GM12878 (cell line): Measurements from ENCODE around the gene ZNF467. TPM values are rescaled to one million over a fixed set of nuclear protein-coding genes. Genes with fewer than 3 reads are reported as not detected.

Experiments used
- ATAC-seq: fragments of 200-7000 bp; cut with Tn5 transposase; 3 replicates; pipeline ENCODE4 v1.9.1; 2020; ENCODE audit warnings: mild to moderate bottlenecking, moderate library complexity
- BruUV-seq: library from RNA; stranded (reverse); fragments of 400-500 nt; replicated peaks from 2 replicates; lab custom pipeline; 2021; lab: Mats Ljungman, UMichigan
- CTCF ChIA-PET: fragments of 300-600 bp; sonication (Branson Sonifier 250); formaldehyde crosslinking; extraction: SDS; loops from one replicate; lab custom pipeline; 2021; ENCODE audit warnings: inconsistent platforms; lab: Yijun Ruan, JAX
- POLR2A ChIA-PET: fragments of 350-600 bp; formaldehyde crosslinking; extraction: SDS; loops from one replicate; lab custom pipeline; 2021; ENCODE audit warnings: inconsistent platforms; lab: Charles Lee
- RAD21 ChIA-PET: fragments of 300-600 bp; sonication (Branson Sonifier 250); formaldehyde crosslinking; loops from one replicate; lab custom pipeline; 2023; ENCODE audit warnings: antibody characterized with exemption; ENCODE audit not compliant: unreplicated experiment; lab: Charles Lee
- SMC1A ChIA-PET: fragments of 300-600 bp; sonication (Branson Sonifier 250); formaldehyde crosslinking; loops from one replicate; lab custom pipeline; 2023; ENCODE audit not compliant: unreplicated experiment, uncharacterized antibody; lab: Charles Lee
- DNase-seq: peaks from one replicate; pipeline ENCODE4 v3.0.0-alpha.2; 2011; ENCODE audit warnings: low read depth, low spot score
- FAIRE-seq: peaks from 3 replicates; lab custom pipeline; 2011; peaks lifted over from hg19 to GRCh38; lab: Jason Lieb, UNC
- H2AFZ ChIP-seq: 2 replicates; pipeline ENCODE4 v1.6.0; 2011; ENCODE audit warnings: low read depth, low read length, control low read depth; ENCODE audit not compliant: control insufficient read depth
- H3K27ac ChIP-seq: 2 replicates; pipeline ENCODE4 v1.5.1; 2011; ENCODE audit warnings: control low read depth; ENCODE audit not compliant: control insufficient read depth, insufficient read depth
- H3K27me3 ChIP-seq, 2 experiments: replicated peaks in 1 of 2; 2 replicates each; pipeline versions ENCODE4 v1.6.0 to v1.6.1; 2011; ENCODE audit warnings: low read length in 1 of 2; ENCODE audit not compliant: control insufficient read depth in 2 of 2, insufficient read depth in 2 of 2
- H3K36me3 ChIP-seq, 2 experiments: 2 replicates each; pipeline ENCODE4 v1.5.1; 2011; ENCODE audit warnings: low read length in 1 of 2; ENCODE audit not compliant: control insufficient read depth in 2 of 2, insufficient read depth in 2 of 2
- H3K4me1 ChIP-seq: 2 replicates; pipeline ENCODE4 v1.6.1; 2011; ENCODE audit warnings: mild to moderate bottlenecking, low read length, moderate library complexity, mixed read lengths; ENCODE audit not compliant: control insufficient read depth, insufficient read depth
- H3K4me2 ChIP-seq: 2 replicates; pipeline ENCODE4 v1.6.0; 2011; ENCODE audit warnings: control low read depth; ENCODE audit not compliant: control insufficient read depth, insufficient read depth
- H3K4me3 ChIP-seq: fragments of 200-600 bp; sonication (generic); 2 replicates; pipeline ENCODE4 v1.5.1; 2016
- H3K79me2 ChIP-seq: 2 replicates; pipeline ENCODE4 v1.6.0; 2011; ENCODE audit warnings: low read length; ENCODE audit not compliant: control insufficient read depth, insufficient read depth
- H3K9ac ChIP-seq: 2 replicates; pipeline ENCODE4 v1.8.0; 2011; ENCODE audit warnings: low read length, control low read depth, mixed read lengths; ENCODE audit not compliant: control insufficient read depth, insufficient read depth
- H3K9me3 ChIP-seq: replicated peaks from 3 replicates; pipeline ENCODE4 v1.5.1; 2011; ENCODE audit warnings: mild to moderate bottlenecking, low read length; ENCODE audit not compliant: control insufficient read depth, insufficient read depth
- H4K20me1 ChIP-seq: 2 replicates; pipeline ENCODE4 v1.6.0; 2011; ENCODE audit not compliant: control insufficient read depth, insufficient read depth
- ATF7 ChIP-seq: fragments of 450-650 bp; IDR thresholded peaks from 2 replicates; pipeline ENCODE4 v1.6.1; 2016; ENCODE audit warnings: low read depth, mild to moderate bottlenecking
- BACH1 ChIP-seq: fragments of 450-650 bp; IDR thresholded peaks from 2 replicates; pipeline ENCODE4 v1.6.1; 2017; ENCODE audit warnings: mild to moderate bottlenecking, borderline replicate concordance
- BCL11A ChIP-seq: IDR thresholded peaks from 2 replicates; pipeline ENCODE4 v1.6.1; 2011; ENCODE audit warnings: low read depth, low read length
- BRCA1 ChIP-seq: IDR thresholded peaks from 2 replicates; pipeline ENCODE4 v1.6.1; 2011; ENCODE audit warnings: low read depth, low read length, improper control_type of control experiment
- CBFB ChIP-seq: IDR thresholded peaks from 2 replicates; pipeline ENCODE4 v1.6.1; 2016; ENCODE audit warnings: antibody characterized with exemption, low read depth
- CBX3 ChIP-seq: fragments of 200-600 bp; sonication (generic); IDR thresholded peaks from 2 replicates; pipeline ENCODE4 v1.6.1; 2016; ENCODE audit warnings: low read depth, borderline replicate concordance
- CHD4 ChIP-seq: fragments of 200-600 bp; sonication (generic); IDR thresholded peaks from 2 replicates; pipeline ENCODE4 v1.6.1; 2016; ENCODE audit warnings: mild to moderate bottlenecking
- FOXM1 ChIP-seq: IDR thresholded peaks from 2 replicates; pipeline ENCODE4 v1.6.1; 2012; ENCODE audit warnings: low read depth, mild to moderate bottlenecking, inconsistent platforms, low read length, moderate library complexity
- IKZF2 ChIP-seq, 2 experiments: fragments of 450-650 bp; IDR thresholded peaks; 2 replicates each; pipeline ENCODE4 v1.6.1; 2017; ENCODE audit warnings: mild to moderate bottlenecking in 2 of 2, moderate library complexity in 2 of 2
- IRF4 ChIP-seq: IDR thresholded peaks from 2 replicates; pipeline ENCODE4 v1.6.1; 2011; ENCODE audit warnings: low read depth, low read length
- MAX ChIP-seq: IDR thresholded peaks from 2 replicates; pipeline ENCODE4 v1.6.1; 2012; ENCODE audit warnings: low read depth, low read length, improper control_type of control experiment
- MEF2A ChIP-seq: IDR thresholded peaks from 2 replicates; pipeline ENCODE4 v1.6.1; 2011; ENCODE audit warnings: low read depth, mild to moderate bottlenecking, low read length, moderate library complexity; ENCODE audit not compliant: insufficient read depth
- MTA2 ChIP-seq: fragments of 450-650 bp; IDR thresholded peaks from 2 replicates; pipeline ENCODE4 v1.6.1; 2016; ENCODE audit warnings: low read depth, mild to moderate bottlenecking, moderate library complexity
- POU2F2 ChIP-seq: IDR thresholded peaks from 3 replicates; pipeline ENCODE4 v1.6.1; 2011; ENCODE audit warnings: low read depth, mild to moderate bottlenecking, low read length, borderline replicate concordance
- STAT3 ChIP-seq: IDR thresholded peaks from 2 replicates; pipeline ENCODE4 v1.6.1; 2011; ENCODE audit warnings: low read depth, low read length, improper control_type of control experiment
- ZSCAN29 ChIP-seq: fragments of 450-650 bp; IDR thresholded peaks from 2 replicates; pipeline ENCODE4 v1.6.1; 2017; ENCODE audit warnings: mild to moderate bottlenecking, moderate library complexity
- WGBS: methylation state at CpG from one replicate; pipeline ENCODE4 v1.1.6; 2016; ENCODE audit warnings: low lambda C conversion rate; ENCODE audit not compliant: insufficient replicate concordance, insufficient coverage; ENCODE audit errors: missing lambda C conversion rate; 5-methylcytosine and 5-hydroxymethylcytosine counted together
- in situ Hi-C: fragments of 300-500 bp; cut with MboI; formaldehyde crosslinking; loops from 9 replicates; pipeline ENCODE4 v1.14.3; 2018; ENCODE audit warnings: mixed read lengths
- intact Hi-C: fragments of 100-400 bp; cut with micrococcal nuclease; formaldehyde crosslinking; loops from one replicate; pipeline ENCODE4 v1.14.2; 2022; ENCODE audit not compliant: unreplicated experiment
- polyA plus RNA-seq, 11 experiments: library from polyadenylated mRNA; depleted of rRNA in 4 of 11; unstranded in 6 of 11; stranded (reverse) in 5 of 11; fragments of >200 nt; fragmentation: Nextera tagmentation in 4 of 11; fragmentation: Illumina TruSeq in 1 of 11; extraction: Ambion mirVana in 4 of 11; extraction: Trizol in 1 of 11; gene quantifications; 1 replicate in 1 of 11; 2 replicates in 10 of 11; pipeline versions ENCODE4 v1.2.1 to v1.2.3, GENCODE V29; 2011 to 2016; ENCODE audit warnings: inconsistent platforms in 2 of 11, missing spikeins in 2 of 11, low read depth in 1 of 11
- total RNA-seq, 4 experiments: library from RNA; depleted of rRNA in 3 of 4; stranded (reverse); fragments of >200 nt in 3 of 4; fragmentation: Illumina TruSeq in 1 of 4; extraction: Trizol in 1 of 4; gene quantifications; 2 replicates each; pipeline versions ENCODE4 v1.2.1 to v1.2.3, GENCODE V29; 2013 to 2021
- TF ChIP-seq, protein P1 (sequence below): fragments of 150-350 bp; IDR thresholded peaks from 2 replicates; pipeline ENCODE4 v1.6.1; 2016; ENCODE audit warnings: low read depth, low read length

Gene ZNF467
- total and polyA plus RNA-seq, 10 of the 15 experiments (the other 5 are each of a cell fraction or from before 2014, with no cell fraction given): not detected

- Histone ChIP-seq H3K27ac (no peak overlapping the region), H3K27me3 (no peaks in the 10 kb centered on the region), H3K79me2 (no peaks in the 10 kb centered on the region), H3K36me3 (no peaks in the 10 kb centered on the region), H2AFZ (no peak overlapping the region), H3K4me2 (no peak overlapping the region), H3K9me3 (no peaks in the 10 kb centered on the region), H4K20me1 (no peaks in the 10 kb centered on the region), H3K4me3 (no peak overlapping the region), H3K4me1 (no peaks in the 10 kb centered on the region), H3K9ac (no peak overlapping the region)
- in situ Hi-C loops (no loop called here), intact Hi-C loops (no loop called here)
- BruUV-seq: no TSS peak
- RAD21 ChIA-PET: no interaction called here
- FAIRE-seq (no peak), ATAC-seq (no peak), DNase-seq (no peak)
- POLR2A ChIA-PET: no interaction called here
- CTCF ChIA-PET: no interaction called here
- SMC1A ChIA-PET: no interaction called here
- 87% methylated on average over 54 of the region's 96 CpGs for WGBS
- no peak for TF ChIP-seq ZSCAN29
- TF ChIP-seq BCL11A: no peak
- TF ChIP-seq ATF7: no peak
- no peak for TF ChIP-seq BRCA1
- TF ChIP-seq, protein P1, sequence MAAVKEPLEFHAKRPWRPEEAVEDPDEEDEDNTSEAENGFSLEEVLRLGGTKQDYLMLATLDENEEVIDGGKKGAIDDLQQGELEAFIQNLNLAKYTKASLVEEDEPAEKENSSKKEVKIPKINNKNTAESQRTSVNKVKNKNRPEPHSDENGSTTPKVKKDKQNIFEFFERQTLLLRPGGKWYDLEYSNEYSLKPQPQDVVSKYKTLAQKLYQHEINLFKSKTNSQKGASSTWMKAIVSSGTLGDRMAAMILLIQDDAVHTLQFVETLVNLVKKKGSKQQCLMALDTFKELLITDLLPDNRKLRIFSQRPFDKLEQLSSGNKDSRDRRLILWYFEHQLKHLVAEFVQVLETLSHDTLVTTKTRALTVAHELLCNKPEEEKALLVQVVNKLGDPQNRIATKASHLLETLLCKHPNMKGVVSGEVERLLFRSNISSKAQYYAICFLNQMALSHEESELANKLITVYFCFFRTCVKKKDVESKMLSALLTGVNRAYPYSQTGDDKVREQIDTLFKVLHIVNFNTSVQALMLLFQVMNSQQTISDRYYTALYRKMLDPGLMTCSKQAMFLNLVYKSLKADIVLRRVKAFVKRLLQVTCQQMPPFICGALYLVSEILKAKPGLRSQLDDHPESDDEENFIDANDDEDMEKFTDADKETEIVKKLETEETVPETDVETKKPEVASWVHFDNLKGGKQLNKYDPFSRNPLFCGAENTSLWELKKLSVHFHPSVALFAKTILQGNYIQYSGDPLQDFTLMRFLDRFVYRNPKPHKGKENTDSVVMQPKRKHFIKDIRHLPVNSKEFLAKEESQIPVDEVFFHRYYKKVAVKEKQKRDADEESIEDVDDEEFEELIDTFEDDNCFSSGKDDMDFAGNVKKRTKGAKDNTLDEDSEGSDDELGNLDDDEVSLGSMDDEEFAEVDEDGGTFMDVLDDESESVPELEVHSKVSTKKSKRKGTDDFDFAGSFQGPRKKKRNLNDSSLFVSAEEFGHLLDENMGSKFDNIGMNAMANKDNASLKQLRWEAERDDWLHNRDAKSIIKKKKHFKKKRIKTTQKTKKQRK: no peak
- TF ChIP-seq IKZF2 (IDR thresholded peaks at IDR 0.05): no peak
- TF ChIP-seq CBX3: no peak
- TF ChIP-seq CHD4: no peak
- no peak for TF ChIP-seq POU2F2
- no peak for TF ChIP-seq MTA2
- TF ChIP-seq MEF2A: no peak
- no peak for TF ChIP-seq CBFB
- no peak for TF ChIP-seq STAT3
- no peak for TF ChIP-seq FOXM1
- no peak for TF ChIP-seq MAX
- no peak for TF ChIP-seq BACH1
- TF ChIP-seq IRF4: no peak
Measured at GRCh38 chr7:149764481-149765398, 8.6 kb downstream of the ZNF467 start.
